NCI-H510A (cell line): ENCODE measurements around the gene PTTG1IP.
A peak's percentile ranks its signal among the peaks of the same experiment; 100 is the strongest.
"Not testable (repeated sequence)": the region's sequence is repeated elsewhere in the genome, so short reads cannot be mapped to it uniquely, and the experiment has no call there.

Source experiments
- DNase-seq: peaks from one replicate; lab custom pipeline; 2025; lab: John Stamatoyannopoulos, UW

Gene PTTG1IP, protein sequence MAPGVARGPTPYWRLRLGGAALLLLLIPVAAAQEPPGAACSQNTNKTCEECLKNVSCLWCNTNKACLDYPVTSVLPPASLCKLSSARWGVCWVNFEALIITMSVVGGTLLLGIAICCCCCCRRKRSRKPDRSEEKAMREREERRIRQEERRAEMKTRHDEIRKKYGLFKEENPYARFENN

DNA sequence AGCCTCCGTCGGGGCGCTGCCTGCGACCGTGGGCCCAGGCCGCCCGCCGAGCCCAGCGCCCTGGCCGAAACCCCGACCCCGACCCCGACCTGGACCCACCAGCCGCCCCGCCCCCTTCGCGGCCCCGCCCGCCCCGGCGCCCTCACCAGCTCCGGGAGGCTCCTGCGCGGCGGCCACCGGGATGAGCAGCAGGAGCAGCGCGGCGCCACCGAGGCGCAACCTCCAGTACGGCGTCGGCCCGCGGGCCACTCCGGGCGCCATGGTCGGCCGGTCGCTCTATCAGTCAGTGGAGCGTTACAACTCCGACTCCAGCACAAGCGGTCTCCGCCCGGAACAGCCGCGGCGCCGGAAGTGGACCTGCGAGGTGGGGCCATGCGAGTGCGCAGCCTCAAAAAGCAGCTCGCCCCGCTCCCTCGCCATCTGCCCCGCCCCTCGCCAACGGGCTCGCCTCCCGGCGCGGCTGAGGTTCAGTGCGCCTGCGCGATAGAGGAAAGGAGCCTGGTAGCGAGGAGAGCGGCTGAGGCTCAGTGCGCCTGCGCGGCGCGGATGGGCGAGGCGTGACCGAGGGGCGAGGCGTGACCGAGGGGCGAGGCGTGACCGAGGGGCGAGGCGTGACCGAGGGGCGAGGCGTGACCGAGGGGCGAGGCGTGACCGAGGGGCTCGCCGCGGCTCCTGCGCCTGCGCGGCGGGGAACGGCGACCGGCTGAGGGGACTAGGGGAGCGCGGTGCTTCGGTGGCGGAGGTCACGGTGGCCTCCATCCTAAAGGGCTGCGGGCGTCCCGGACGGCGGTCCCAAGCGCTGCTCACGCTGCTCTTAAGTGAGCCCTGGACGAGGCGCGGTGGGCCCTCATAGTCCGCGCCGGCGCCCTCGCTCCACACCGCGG lies at the start of gene PTTG1IP:
Gene PTTG1IP, minus strand, starts transcription at position 335 of the 884 bp plus-strand sequence. Its CDS starts 74 bp downstream, at position 261.
- peak; percentile 94 for DNase-seq

DNA sequence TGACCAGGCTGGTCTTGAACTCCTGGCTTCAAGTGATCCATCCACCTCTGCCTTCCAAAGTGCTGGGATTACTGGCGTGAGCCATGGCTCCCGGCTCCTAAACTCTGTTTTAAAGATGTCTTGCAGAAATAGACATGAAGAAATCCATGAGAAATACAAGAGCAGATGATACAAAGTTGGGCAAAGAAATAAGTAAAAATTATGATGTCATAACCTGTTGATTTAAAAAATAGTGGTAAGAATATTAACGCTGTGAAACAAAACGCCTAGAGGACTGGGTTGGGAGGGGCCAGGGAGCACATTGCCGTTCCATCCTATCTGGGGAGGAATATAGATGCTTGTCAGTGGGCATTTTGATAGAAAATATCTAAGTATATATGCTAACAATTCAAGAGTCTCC lies 48.4 kb upstream of the PTTG1IP start:
- no peak for DNase-seq

DNA sequence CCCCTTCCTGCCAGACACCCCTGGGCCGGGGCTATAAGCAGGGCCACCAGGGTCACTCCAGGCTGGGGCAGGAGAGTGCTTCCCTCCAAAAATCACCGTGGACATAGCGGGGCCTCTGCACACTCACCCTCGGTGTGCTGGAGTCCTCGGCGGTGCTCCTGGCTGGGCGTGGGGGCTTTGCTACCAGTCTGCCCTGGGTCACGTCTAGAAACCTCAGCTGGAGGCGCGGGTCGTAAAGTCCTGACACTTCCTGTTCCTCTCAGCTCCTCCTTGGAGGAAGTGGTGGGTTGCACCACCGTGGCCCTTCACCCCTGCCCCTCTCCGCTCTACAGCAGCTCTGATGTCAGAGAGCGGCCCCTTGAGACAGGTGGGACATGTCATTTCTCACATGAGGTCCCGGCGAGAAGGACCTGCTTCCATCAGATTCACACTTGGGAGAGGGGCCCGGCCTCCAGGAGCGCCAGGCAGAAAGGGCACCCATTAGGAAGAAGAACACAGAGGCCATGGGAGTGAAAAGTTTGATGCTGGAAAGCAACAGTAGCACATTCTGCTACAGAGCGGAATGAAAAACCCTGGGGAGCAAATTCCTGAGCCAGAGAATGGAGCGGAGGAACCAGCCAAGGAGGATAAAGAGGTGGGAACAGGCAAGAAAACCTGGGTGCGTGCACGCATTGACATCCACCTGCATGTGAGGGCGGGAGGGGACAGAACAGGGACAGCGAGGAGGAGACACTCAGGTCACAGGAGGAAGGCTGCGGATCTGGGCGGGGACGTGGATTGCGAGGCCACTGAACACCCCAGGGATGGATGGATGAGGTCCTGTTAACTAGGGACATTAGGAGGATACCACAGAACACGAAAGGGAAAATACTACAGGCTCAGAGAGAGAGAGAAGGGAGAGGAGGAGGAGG lies 47.5 kb upstream of the PTTG1IP start, which contains the start of gene ITGB2:
Gene ITGB2, minus strand, starts transcription at position 206 of the 911 bp plus-strand sequence. CDS start 10,117 bp downstream, outside the sequence.
- no peak for DNase-seq

DNA sequence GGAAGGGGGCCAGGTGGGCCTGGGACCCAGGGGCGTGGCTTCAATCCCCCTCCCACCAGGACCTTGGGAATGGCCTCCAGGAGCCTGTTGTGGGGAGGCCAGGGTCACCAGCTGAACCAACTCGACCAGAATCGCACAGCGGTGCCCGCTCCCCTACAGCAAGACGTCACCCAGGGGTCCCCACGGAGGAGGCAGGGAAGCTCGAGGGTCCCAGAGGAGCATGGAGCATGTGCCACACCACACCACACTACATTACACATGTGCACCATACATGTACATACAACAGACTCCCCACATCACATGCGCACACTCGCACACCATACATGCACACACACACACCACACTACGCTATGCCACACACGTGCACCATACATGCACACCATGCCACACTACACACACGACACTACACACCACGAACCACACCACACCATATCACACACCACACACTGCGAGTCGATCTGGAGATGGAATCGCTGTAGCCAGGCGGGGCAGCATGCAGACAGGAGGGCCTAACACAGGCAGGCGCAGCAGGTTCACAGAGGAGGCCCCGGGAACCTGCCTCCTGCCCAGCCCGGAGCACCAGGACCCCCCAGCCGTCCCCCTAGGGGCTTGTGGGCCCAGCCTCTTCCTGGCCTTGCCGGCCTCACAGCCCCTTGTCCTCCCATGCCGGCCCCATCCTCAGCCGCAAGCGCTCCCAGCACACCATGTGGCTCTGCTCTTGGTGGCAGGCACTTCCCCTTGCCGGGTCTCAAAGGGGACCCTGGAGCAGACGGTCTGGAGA lies 46.6 kb upstream of the PTTG1IP start:
- no peak for DNase-seq

DNA sequence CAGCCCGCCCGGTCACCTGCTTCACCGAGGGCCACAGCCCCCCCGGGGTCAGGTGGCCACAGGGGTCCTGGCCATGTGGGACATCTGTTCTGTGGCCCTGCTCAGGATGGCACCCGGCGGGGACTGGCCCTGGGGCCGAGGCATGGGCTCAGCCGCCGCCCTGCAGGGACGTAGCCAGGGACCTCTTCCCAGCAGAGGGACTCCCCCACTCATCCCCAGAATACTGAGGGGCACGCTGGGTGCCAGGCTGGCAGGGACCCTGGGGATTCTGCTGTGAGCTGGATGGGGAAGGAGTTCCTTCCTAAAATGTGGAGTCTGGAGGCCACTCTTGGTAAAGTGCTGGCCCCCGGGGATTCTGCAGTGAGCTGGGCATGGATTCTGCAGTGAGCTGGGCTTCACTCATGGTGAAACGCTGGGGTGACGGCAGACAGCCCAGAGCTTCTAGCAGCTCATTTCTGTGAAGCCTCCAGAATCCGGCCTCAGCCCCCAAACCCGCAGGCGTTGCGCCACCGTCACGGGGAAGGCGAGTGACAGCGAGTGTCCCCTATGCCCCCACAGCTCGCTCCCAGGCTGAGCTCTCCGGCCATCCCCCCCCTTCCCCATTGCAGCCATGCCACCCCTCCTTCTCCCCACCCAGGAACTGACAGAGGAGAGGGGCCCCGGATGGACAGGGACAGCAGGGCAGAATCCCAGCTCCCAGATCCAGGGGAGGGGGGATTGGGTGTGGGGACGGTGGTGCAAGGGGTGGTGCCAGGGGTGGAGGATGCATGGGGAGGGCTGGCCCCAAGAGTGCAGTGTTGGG lies 45.8 kb upstream of the PTTG1IP start:
- no peak for DNase-seq

DNA sequence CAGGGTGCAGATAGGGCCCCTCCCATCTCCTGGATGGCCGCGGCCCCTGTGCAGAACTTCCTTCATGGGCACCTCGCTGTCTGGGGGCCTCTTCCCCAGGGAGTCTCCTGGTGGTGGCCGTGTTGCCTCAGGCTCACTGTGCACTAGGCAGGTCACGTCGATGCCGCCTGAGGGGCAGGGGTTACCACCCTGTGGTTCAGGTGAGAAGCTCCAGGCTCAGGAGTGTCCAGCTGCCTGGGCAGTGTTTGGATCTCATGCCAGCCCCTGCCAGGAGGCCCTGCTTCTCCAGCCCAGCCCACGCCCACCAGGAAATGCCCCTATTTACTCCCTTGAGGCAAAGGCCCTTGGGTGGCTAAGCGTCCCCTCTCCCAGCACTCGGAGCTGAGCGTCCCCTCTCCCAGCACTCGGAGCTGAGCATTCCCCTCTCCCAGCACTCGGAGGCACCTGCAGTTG lies 45.1 kb upstream of the PTTG1IP start:
- DNase-seq = no peak

DNA sequence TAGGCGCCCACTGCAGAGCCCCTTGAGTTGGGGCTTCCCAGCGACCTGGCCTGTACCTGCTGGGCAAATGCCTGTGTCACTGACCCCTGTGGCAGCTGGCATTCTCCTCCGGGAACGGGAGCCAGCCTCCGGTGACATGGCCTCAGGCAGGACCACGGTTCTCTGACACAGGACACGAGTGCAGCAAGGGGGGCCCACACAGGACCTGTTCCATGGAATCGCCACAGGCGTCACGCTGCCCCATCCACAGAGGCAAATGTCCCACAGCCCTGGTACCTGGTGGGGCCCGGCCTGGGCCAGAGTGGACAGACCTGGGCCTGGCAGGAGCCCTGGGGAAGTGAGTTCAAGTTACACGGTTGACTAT lies 44.6 kb upstream of the PTTG1IP start:
- no peak for DNase-seq

DNA sequence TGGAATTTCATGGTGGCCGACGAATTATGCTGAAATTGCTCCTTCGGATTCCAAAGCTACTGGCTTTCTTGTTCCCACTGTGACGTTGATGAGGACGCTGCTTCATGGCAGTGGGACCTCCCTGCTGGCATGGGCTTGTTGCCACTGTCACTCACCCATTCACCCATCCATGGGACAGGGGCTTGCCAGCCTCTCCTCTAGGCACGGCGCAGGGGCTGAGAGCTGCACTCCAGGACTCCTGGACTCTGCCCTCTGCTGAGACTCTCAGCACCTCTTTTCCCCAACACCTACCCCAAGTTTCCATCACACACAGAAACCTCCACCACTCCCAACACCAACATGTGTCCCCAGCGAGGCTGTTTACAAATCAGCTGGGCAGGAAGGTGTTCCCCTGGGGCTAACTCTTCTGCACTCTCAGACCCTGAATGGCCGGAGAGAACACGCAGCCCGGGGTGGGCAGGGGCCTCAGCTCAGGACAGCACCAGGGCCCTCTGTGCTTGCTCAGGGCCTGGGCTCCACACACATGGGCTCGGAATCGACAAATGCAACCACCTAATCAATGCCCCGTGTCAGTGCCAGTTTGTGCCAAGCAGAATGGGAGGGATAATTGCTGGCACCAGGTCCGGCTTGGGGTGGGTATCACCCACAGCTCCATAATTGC lies 44.1 kb upstream of the PTTG1IP start:
- DNase-seq = no peak

DNA sequence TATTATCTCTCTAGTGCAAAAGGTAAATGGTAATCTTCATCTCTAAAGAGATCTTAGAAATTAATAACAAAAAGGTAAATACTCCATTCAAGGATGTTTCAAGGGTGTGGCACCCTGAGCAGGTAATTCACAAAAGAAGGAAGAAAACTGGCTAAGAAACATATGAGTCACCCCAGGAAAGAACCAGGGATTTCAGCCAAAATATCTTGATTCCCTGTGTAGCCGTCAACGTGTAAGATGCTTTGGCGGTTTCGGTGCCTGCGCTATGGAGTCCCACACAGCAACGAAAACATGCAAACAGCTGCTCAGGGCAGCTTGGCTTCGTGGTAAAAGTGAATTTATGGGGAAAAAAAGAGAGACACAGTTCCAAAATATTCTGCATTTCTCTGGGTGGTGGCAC lies 43.5 kb upstream of the PTTG1IP start:
- DNase-seq = no peak

DNA sequence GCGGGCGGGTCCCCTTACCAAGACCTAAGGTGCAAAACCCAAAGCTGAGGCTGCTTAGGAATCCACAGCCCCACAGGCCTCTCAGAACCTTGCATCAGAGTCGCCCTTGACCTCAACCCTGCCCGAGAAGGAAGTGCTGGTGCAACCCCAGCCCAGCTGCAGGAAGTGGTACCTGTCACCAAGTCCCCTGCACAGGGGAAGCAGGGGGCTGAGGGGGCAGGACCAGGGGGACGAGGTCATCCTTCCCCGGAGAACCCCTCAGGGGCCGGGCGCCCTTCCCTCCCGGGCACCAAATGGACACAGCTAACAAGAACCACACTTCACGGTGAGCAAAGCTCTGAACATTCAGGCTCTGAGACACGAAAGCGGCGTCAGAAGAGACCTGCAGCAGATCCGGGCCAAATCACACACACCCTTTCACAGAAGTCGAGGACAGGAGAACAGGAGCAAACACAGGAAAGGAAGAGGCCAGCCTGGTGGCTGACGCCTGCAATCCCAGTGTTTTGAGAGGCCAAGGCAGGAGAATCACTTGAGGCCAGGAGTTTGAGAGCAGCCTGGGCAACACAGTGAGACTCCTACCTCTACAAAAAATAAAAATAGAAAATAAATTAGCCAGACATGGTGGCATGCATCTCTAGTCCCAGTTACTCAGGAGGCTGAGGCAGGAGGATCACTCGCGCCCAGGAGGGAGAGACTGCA lies 40.8 kb upstream of the PTTG1IP start:
- no peak for DNase-seq

DNA sequence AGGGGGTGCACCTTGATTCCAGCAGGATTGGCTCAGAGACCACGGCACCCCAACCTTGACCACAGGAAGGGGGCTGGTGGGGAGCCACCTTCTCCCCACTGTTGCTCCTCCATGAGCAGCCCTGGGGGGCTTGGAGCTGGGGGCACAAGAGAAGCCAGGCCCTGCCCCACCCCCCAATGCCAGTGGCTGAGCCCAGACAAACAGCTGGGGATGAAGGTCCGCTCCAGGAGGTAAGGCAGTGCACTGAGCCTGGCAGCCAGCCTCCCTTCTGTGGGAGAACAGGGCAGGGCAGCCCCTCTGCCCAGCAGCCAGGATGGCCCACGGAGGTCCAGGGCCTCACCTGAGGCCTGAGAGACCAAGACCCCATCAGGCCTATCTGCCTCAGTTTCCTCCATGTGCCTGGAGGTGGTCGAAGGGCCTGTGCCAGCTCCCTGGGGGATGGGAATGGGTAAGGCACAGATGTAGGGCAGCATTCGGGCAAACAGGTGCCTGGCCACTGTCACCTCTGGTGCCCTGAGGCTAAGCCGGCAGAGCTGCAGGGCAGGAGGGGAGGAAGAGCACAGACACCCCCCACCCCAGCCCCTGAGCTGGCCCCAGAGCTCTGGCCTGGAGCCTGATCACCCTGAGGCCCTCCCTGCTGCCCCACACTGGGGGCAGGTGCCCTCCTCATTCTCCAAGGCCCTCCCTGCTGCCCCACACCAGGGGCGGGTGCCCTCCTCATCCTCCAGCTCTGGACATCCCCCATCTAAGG lies 40.1 kb upstream of the PTTG1IP start:
- no peak for DNase-seq

DNA sequence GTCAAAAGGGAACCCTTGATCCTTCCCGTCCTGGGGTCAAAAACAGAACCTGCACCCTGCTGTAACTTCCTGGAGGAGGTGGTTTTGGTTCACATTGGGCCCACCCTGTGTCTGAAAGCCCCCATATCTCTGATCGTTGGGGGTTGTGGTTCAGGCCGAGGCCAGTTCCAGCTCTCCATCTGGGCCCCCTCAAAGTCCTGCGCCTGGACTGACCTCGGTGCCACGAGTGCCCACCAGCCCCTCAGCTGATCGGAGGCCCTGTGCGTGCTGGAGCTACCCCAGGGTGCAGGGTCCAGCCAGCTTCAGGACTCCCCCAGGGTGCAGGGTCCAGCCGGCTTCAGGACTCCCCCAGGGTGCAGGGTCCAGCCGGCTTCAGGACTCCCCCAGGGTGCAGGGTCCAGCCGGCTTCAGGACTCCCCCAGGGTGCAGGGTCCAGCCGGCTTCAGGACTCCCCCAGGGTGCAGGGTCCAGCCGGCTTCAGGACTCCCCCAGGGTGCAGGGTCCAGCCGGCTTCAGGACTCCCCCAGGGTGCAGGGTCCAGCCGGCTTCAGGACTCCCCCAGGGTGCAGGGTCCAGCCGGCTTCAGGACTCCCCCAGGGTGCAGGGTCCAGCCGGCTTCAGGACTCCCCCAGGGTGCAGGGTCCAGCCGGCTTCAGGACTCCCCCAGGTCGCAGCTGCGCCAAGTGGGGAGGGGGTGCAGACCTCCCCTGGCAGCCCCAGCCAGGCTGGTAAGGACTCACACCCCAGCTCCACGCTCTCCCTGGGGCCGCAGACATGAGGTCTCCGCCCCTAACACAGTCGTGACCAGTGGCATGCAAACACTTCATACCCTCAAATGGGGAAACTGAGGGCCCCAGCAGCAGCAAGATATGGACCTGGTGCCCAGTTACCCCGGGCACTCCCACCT lies 39.3 kb upstream of the PTTG1IP start:
- DNase-seq = not testable (repeated sequence)

DNA sequence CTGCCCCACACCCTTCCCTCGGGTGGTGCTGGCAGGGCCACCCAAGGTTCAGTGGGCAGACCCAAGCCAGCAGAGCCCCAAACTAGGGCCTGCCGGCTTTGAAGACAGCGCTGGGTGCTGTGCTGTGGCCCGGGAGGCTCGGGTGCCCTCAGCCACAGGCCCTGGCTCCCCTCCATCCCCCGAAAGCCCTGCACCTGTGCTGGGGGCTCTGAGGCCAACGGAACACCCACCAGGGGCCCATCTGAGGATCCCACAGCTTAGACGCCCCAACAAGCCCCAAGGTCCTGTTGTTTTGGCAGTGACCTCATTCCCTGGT lies 38.6 kb upstream of the PTTG1IP start:
- DNase-seq = no peak

DNA sequence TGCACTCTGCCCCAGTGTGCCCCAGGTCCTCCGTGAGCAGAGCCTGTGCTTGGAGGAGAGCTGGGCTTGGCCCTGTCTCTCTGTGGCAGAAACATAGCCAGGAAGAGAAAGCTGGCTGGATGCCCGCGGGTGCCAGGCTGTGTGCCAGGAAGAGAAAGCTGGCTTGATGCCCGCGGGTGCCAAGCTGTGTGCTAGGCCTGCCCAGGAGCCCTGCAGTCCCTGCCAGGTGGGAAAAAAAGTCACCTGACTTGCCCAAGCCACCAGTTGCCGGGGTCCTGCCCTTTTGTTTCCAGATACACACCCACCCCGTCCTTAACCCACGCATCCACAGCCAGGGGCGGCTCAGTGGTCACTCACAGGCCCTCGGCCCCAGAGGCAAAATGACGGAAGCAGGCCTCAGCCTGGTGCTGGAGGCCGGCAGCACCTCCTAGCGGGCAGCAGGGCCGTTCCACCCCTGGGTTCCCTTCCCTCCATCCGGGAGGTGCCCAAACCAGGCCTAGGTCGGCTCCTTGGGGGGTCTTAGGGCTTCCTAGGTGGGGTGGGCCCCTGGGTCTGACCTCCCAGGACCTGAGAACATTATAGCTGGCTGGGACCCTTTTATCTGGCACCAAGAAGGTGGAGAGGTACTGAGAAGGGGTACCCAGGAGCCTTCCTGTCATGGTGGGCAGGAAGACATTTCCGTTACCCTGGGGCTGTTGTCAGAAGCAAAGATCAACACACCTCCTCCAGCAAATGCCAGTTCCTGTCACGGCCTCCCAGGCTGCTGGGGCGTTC lies 38.1 kb upstream of the PTTG1IP start:
- no peak for DNase-seq

DNA sequence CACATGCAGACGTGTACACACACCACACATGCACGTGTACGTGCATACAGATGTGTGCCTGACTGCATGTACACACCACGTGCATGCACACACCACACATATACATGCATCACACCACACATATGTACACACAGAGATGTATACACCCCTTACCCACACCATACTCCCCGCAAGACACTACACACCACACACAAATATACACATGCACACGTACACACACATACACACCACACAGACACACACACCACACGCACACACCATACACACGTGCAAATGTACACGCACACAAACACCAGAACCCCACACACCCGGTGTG lies 37.5 kb upstream of the PTTG1IP start:
- DNase-seq = no peak

DNA sequence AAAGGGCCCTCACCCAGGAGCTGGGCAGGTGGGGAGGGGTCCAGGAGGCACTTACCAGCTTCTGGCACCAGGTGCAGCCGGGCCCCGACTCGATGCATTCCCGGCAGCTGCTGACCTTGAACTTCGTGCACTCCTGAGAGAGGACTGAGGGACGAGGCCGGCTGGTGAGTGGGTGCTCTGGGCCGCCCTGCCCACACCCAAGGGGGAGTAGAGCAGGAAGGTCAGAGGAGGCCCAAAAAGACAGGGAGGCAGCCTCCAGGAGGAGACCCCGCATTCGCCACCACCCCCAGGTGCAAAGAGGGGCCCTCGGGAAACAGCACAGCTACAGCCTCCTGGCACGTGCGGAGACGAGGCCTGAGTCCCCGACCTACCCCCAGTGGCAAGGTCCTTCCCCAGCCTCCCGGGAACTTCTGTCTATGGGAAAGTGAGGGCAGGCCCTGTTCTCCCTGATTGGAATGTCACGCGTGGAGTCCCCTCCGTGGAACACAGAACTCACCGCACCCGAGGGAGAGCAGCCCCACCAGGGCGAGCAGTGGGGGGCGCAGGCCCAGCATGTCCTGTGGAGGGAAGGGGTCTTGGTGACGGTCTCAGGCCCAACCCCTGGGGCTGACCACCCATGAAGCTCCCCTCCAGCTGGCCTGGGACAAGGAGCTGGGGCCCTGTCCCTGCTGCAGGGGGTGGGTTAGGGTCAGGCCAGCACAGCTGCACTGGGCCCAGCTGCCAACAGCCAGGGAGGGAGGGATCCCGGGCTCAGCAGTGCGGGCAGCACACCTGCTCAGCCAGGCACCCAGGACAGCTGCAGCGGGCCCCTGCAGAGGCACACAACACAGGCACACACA lies 37.0 kb upstream of the PTTG1IP start:
- DNase-seq = no peak
